Measurements from ENCODE around the gene KRT86.
"Not testable (repeated sequence)": the region's sequence is repeated elsewhere in the genome, so short reads cannot be mapped to it uniquely, and the experiment has no call there.

The KRT86 gene

DNA sequence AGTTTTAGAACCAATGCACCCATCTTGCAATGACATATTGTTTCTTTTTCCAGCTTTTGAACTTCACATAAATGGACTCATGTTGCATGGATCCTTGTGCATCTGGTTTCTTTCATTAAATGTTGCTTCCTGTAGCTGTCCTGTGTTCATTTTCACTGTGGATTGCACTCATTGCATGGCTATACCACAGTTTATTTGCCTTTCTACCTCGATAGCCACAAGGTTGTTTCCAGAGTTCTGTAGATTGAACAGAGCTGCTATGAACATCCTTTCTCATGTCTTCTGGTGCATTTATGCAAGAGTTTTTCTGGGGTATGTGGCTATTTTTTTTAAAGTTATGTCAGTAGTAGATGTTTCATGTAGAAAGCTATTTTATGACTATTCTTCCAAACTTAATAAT lies 20.4 kb downstream of the KRT86 start:
- DNase-seq (ENCODE audit: low read depth) = no peak
- no peak for TF ChIP-seq MYC (IDR thresholded peaks at IDR 0.05; ENCODE audit: low read depth, low read length)
- TF ChIP-seq, protein P1, sequence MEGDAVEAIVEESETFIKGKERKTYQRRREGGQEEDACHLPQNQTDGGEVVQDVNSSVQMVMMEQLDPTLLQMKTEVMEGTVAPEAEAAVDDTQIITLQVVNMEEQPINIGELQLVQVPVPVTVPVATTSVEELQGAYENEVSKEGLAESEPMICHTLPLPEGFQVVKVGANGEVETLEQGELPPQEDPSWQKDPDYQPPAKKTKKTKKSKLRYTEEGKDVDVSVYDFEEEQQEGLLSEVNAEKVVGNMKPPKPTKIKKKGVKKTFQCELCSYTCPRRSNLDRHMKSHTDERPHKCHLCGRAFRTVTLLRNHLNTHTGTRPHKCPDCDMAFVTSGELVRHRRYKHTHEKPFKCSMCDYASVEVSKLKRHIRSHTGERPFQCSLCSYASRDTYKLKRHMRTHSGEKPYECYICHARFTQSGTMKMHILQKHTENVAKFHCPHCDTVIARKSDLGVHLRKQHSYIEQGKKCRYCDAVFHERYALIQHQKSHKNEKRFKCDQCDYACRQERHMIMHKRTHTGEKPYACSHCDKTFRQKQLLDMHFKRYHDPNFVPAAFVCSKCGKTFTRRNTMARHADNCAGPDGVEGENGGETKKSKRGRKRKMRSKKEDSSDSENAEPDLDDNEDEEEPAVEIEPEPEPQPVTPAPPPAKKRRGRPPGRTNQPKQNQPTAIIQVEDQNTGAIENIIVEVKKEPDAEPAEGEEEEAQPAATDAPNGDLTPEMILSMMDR (IDR thresholded peaks at IDR 0.05; ENCODE audit: low read depth, low read length) = no peak
- no peak for TF ChIP-seq POLR2A (IDR thresholded peaks at IDR 0.05; ENCODE audit: extremely low read depth, insufficient read length)
- TF ChIP-seq, protein P2, sequence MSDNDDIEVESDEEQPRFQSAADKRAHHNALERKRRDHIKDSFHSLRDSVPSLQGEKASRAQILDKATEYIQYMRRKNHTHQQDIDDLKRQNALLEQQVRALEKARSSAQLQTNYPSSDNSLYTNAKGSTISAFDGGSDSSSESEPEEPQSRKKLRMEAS (IDR thresholded peaks at IDR 0.05; ENCODE audit: low read depth, low read length) = no peak
- H3K4me3 ChIP-seq (ENCODE audit: low read depth, low read length) = no peak overlapping the region

DNA sequence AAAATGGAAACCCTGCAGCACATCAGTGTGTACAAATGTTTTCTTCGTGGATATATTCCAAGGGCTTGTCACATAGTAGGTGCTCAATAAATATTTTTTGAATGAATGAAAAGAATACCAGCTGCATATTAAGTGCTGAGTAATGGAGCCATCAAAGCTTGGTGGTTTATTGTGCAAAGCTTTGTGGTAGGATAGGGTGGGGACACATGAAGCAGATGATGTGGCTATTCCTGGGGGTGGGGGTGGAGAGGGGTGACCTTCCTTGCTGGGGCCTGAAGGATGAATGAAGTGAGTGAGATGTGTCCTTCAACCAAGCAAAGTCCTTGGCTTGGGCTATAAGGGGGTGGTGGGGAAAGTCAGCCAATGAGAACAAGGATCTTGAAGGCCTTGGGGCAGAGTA lies 21.2 kb downstream of the KRT86 start:
- DNase-seq (ENCODE audit: low read depth) = peak; percentile 86
- H3K4me3 ChIP-seq (ENCODE audit: low read depth, low read length) = no peak overlapping the region
- TF ChIP-seq POLR2A (IDR thresholded peaks at IDR 0.05; ENCODE audit: extremely low read depth, insufficient read length) = no peak
- TF ChIP-seq, protein P1 (IDR thresholded peaks at IDR 0.05; ENCODE audit: low read depth, low read length) = no peak
- TF ChIP-seq, protein P2 (IDR thresholded peaks at IDR 0.05; ENCODE audit: low read depth, low read length) = no peak
- TF ChIP-seq MYC (IDR thresholded peaks at IDR 0.05; ENCODE audit: low read depth, low read length) = no peak

DNA sequence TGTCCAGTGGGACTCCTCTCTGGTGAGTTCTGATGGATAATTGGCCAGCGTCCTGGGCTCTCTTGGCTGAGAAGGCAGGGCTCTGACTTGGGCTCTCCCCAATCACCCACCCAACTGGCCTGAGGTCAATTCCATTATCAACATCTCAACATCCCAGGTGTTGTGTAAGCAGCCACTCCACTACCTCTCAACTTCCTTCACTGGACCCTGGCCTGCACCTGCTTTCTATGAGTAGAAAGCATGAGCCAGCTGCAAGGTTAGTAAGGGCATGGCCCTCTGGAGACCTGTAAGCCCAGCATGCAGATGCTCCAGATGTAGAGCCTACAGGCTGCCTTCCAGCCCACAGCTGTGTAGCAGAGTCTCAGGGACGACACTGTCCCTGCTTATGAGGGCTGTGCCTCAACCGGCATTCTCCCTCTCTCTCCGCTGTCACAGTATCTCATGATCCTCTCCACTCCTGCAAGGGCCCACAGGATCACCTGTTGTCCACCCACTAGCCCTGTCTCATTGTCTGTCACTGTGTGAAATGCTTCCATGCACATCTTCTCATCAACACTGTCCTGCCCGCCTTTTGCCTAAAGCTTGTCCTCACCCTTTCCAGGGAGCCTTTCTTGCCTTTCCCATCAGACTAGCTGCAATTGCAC lies 22.2 kb downstream of the KRT86 start:
- peak; percentile 25 for DNase-seq (ENCODE audit: low read depth)

DNA sequence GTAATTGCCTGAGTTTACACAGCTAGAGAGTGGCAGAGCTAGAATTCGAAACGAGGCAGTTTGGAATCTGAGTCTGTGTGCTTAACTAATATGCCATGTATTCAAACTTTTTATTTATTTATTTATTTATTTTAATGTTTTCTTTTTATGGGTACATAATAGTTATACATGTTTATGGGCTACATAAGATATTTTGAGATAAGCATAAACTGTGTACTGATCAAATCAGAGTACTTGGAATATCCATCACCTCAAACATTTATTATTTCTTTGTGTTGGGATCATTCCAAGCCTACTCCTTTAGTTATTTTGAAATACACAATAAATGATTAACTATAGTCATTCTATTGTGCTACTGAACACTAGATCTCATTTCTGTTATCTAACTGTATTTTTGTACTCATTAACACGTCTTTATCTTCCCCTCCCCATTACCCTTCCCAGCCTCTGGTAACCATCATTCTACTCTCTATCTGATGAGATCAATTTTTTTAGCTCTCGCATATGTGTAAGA lies 24.3 kb downstream of the KRT86 start:
- DNase-seq (ENCODE audit: low read depth) = no peak
- no peak overlapping the region for H3K4me3 ChIP-seq (ENCODE audit: low read depth, low read length)
- TF ChIP-seq, protein P2 (IDR thresholded peaks at IDR 0.05; ENCODE audit: low read depth, low read length) = no peak
- TF ChIP-seq POLR2A (IDR thresholded peaks at IDR 0.05; ENCODE audit: extremely low read depth, insufficient read length) (no peak), MYC (IDR thresholded peaks at IDR 0.05; ENCODE audit: low read depth, low read length) (no peak)
- TF ChIP-seq, protein P1 (IDR thresholded peaks at IDR 0.05; ENCODE audit: low read depth, low read length) = no peak

More for the DNA sequence above, 22.2 kb downstream of the KRT86 start:
- no peak overlapping the region for H3K4me3 ChIP-seq (ENCODE audit: low read depth, low read length)
- TF ChIP-seq, protein P2 (IDR thresholded peaks at IDR 0.05; ENCODE audit: low read depth, low read length) = no peak
- TF ChIP-seq, protein P1 (IDR thresholded peaks at IDR 0.05; ENCODE audit: low read depth, low read length) = no peak
- TF ChIP-seq POLR2A (IDR thresholded peaks at IDR 0.05; ENCODE audit: extremely low read depth, insufficient read length) = no peak
- no peak for TF ChIP-seq MYC (IDR thresholded peaks at IDR 0.05; ENCODE audit: low read depth, low read length)

GRCh38 chr12:52300796-52301691 lies 26.6 kb downstream of the KRT86 start:
- DNase-seq (ENCODE audit: low read depth) = no peak
- H3K4me3 ChIP-seq (ENCODE audit: low read depth, low read length) = no peak overlapping the region
- no peak for TF ChIP-seq POLR2A (IDR thresholded peaks at IDR 0.05; ENCODE audit: extremely low read depth, insufficient read length)
- TF ChIP-seq, protein P1 (IDR thresholded peaks at IDR 0.05; ENCODE audit: low read depth, low read length) = no peak

- DNase-seq (ENCODE audit: low read depth); H3K4me3 ChIP-seq (ENCODE audit: low read depth, low read length): not testable (repeated sequence)
Observed at GRCh38 chr12:52301721-52302120, 27.3 kb downstream of the KRT86 start.

DNA sequence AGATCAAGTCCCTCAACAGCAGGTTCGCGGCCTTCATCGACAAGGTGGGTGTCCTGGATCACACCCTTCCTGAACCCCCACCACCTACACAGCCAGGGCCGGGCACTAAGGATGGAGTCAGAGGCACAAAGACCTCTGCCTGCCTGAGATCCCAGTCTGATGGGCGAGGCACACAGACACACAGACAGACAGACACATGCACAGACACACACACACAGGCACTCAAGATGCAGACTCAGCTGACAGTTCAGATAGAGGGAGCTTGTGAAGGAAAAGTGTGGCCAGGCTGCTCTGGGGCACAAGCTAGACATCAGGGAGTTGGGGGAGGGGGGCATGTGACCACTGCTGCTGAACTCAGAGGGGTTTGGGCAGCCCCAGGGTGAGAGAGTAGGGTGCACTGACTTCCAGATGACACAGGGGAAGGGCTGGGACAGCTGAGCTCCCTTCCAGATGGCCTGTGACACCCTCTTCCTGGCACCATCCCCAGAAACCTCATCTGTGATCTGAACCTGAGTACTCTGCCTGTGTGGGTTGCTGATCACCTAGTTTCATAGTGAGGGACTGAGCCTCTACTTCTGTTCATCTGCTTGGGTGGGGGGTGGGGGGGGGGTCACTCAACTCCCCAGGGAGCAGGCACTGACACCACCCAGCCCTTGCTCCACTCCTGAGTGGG lies 27.9 kb downstream of the KRT86 start:
- not testable (repeated sequence) for DNase-seq (ENCODE audit: low read depth); H3K4me3 ChIP-seq (ENCODE audit: low read depth, low read length)

DNA sequence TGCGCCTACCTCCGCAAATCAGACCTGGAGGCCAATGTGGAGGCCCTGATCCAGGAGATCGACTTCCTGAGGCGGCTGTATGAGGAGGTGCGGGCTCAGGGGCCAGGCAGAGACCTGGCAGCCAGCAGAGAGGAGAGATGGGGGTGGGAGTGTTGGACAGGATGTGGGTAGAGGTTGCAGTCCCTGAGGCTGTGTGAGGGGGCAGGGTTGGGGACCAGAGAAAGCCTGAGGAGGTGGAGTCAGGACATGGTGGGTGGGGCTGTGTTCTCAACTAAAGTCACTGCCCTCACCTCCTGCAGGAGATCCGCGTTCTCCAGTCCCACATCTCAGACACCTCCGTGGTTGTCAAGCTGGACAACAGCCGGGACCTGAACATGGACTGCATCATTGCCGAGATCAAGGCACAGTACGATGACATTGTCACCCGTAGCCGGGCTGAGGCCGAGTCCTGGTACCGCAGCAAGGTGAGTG lies 30.5 kb downstream of the KRT86 start:
- peak; percentile 84 for DNase-seq (ENCODE audit: low read depth)
- H3K4me3 ChIP-seq (ENCODE audit: low read depth, low read length) = peak overlapping the region; percentile 2

All from NB4 (cell line).